BLaER1 (cell line): ENCODE data around the gene PSMF1.

Source experiments
- H3K27ac ChIP-seq: shearing (Covaris generic); formaldehyde crosslinking; 2 replicates; pipeline ENCODE4 v1.8.1; 2022
- H3K27me3 ChIP-seq: shearing (Covaris generic); formaldehyde crosslinking; 2 replicates; pipeline ENCODE4 v1.8.1; 2022
- H3K36me3 ChIP-seq: shearing (Covaris generic); formaldehyde crosslinking; 2 replicates; pipeline ENCODE4 v1.8.1; 2022
- H3K4me1 ChIP-seq: shearing (Covaris generic); formaldehyde crosslinking; 2 replicates; pipeline ENCODE4 v1.8.1; 2022
- H3K4me2 ChIP-seq: shearing (Covaris generic); formaldehyde crosslinking; 2 replicates; pipeline ENCODE4 v1.8.1; 2022
- H3K4me3 ChIP-seq: shearing (Covaris generic); formaldehyde crosslinking; 2 replicates; pipeline ENCODE4 v1.8.1; 2022
- H3K9ac ChIP-seq: shearing (Covaris generic); formaldehyde crosslinking; 2 replicates; pipeline ENCODE4 v1.8.1; 2022
- H3K9me3 ChIP-seq: shearing (Covaris generic); formaldehyde crosslinking; 2 replicates; pipeline ENCODE4 v1.8.1; 2022
- H4K20me1 ChIP-seq: shearing (Covaris generic); formaldehyde crosslinking; 2 replicates; pipeline ENCODE4 v1.8.1; 2022
- Cebpa-rat ChIP-seq: shearing (Covaris generic); IDR thresholded peaks from 2 replicates; pipeline ENCODE4 v1.8.1; 2022

The PSMF1 gene

GRCh38 chr20:1185316-1185741, 66.9 kb downstream of the PSMF1 start:
- Histone ChIP-seq H4K20me1 (peaks cover 24% of the 10 kb centered on the region; the same call in 1 of the 2 replicates), H3K9ac (no peak overlapping the region), H3K27me3 (peaks cover 41% of the 10 kb centered on the region), H3K36me3 (no peaks in the 10 kb centered on the region; the same call in 1 of the 2 replicates), H3K4me1 (no peaks in the 10 kb centered on the region), H3K9me3 (no peaks in the 10 kb centered on the region), H3K27ac (no peak overlapping the region), H3K4me2 (peak overlapping the region; percentile 63), H3K4me3 (peak overlapping the region; percentile 58)
- TF ChIP-seq Cebpa-rat, result no peak

- Histone ChIP-seq H4K20me1 (peaks cover 22% of the 10 kb centered on the region; the same call in 1 of the 2 replicates), H3K4me3 (peak overlapping the region; percentile 58; the same call in 1 of the 2 replicates), H3K27me3 (peaks cover 41% of the 10 kb centered on the region), H3K4me2 (peak overlapping the region; percentile 63), H3K27ac (no peak overlapping the region), H3K4me1 (no peaks in the 10 kb centered on the region), H3K36me3 (no peaks in the 10 kb centered on the region; the same call in 1 of the 2 replicates), H3K9ac (no peak overlapping the region), H3K9me3 (no peaks in the 10 kb centered on the region)
- no peak for TF ChIP-seq Cebpa-rat
Measured at GRCh38 chr20:1185790-1186334, 67.5 kb downstream of the PSMF1 start.

- no peak overlapping the region for H3K4me2 ChIP-seq
- TF ChIP-seq Cebpa-rat, result no peak
- peaks cover 41% of the 10 kb centered on the region for H3K27me3 ChIP-seq
Measured at GRCh38 chr20:1186367-1186991, 68.1 kb downstream of the PSMF1 start.

GRCh38 chr20:1187605-1188171, 69.3 kb downstream of the PSMF1 start:
- no peaks in the 10 kb centered on the region for H3K4me1 ChIP-seq
- no peak overlapping the region for H3K4me3 ChIP-seq
- no peaks in the 10 kb centered on the region for H3K9me3 ChIP-seq
- H3K36me3 ChIP-seq, result no peaks in the 10 kb centered on the region
- no peak overlapping the region for H3K27ac ChIP-seq
- H4K20me1 ChIP-seq, result peaks cover 16% of the 10 kb centered on the region; the same call in 1 of the 2 replicates
- H3K4me2 ChIP-seq, result no peak overlapping the region
- no peak overlapping the region for H3K9ac ChIP-seq
- no peak for TF ChIP-seq Cebpa-rat
- peaks cover 40% of the 10 kb centered on the region for H3K27me3 ChIP-seq

More at GRCh38 chr20:1186367-1186991, 68.1 kb downstream of the PSMF1 start:
- Histone ChIP-seq H3K9ac (no peak overlapping the region), H3K27ac (no peak overlapping the region), H4K20me1 (peaks cover 16% of the 10 kb centered on the region; the same call in 1 of the 2 replicates), H3K4me3 (no peak overlapping the region), H3K4me1 (no peaks in the 10 kb centered on the region), H3K9me3 (no peaks in the 10 kb centered on the region), H3K36me3 (no peaks in the 10 kb centered on the region)

- no peak overlapping the region for H3K4me2 ChIP-seq
- no peaks in the 10 kb centered on the region for H3K4me1 ChIP-seq
- TF ChIP-seq Cebpa-rat, result no peak
- H4K20me1 ChIP-seq, result peaks cover 16% of the 10 kb centered on the region; the same call in 1 of the 2 replicates
- H3K36me3 ChIP-seq, result no peaks in the 10 kb centered on the region
- H3K27me3 ChIP-seq, result peaks cover 33% of the 10 kb centered on the region
- H3K27ac ChIP-seq, result no peak overlapping the region
- no peak overlapping the region for H3K4me3 ChIP-seq
- no peaks in the 10 kb centered on the region for H3K9me3 ChIP-seq
- H3K9ac ChIP-seq, result no peak overlapping the region
Measured at GRCh38 chr20:1188347-1188746, 69.9 kb downstream of the PSMF1 start.

GRCh38 chr20:1189827-1190226, 71.4 kb downstream of the PSMF1 start:
- H3K27me3 ChIP-seq, result peaks cover 18% of the 10 kb centered on the region
- H3K4me1 ChIP-seq, result no peaks in the 10 kb centered on the region
- H3K9ac ChIP-seq, result no peak overlapping the region
- H3K27ac ChIP-seq, result no peak overlapping the region
- H3K4me2 ChIP-seq, result no peak overlapping the region
- TF ChIP-seq Cebpa-rat, result no peak
- no peaks in the 10 kb centered on the region for H3K36me3 ChIP-seq
- H3K4me3 ChIP-seq, result no peak overlapping the region
- peaks cover 1% of the 10 kb centered on the region; the same call in 1 of the 2 replicates for H4K20me1 ChIP-seq
- no peaks in the 10 kb centered on the region for H3K9me3 ChIP-seq

- no peak overlapping the region for H3K4me2 ChIP-seq
- H3K4me1 ChIP-seq, result no peaks in the 10 kb centered on the region
- no peak overlapping the region for H3K4me3 ChIP-seq
- no peak overlapping the region for H3K9ac ChIP-seq
- H3K36me3 ChIP-seq, result no peaks in the 10 kb centered on the region
- no peaks in the 10 kb centered on the region; the same call in 1 of the 2 replicates for H4K20me1 ChIP-seq
- TF ChIP-seq Cebpa-rat, result no peak
- peaks cover 10% of the 10 kb centered on the region for H3K27me3 ChIP-seq
- no peaks in the 10 kb centered on the region for H3K9me3 ChIP-seq
- no peak overlapping the region for H3K27ac ChIP-seq
Measured at GRCh38 chr20:1190847-1191246, 72.4 kb downstream of the PSMF1 start.

- Histone ChIP-seq H3K27ac (no peak overlapping the region), H3K9me3 (no peaks in the 10 kb centered on the region), H3K4me2 (no peak overlapping the region), H3K9ac (no peak overlapping the region), H4K20me1 (no peaks in the 10 kb centered on the region; the same call in 1 of the 2 replicates), H3K4me1 (no peaks in the 10 kb centered on the region), H3K27me3 (peaks cover 5% of the 10 kb centered on the region), H3K36me3 (no peaks in the 10 kb centered on the region), H3K4me3 (no peak overlapping the region)
- no peak for TF ChIP-seq Cebpa-rat
Measured at GRCh38 chr20:1191299-1191698, 72.9 kb downstream of the PSMF1 start.

- Histone ChIP-seq H3K9me3 (no peaks in the 10 kb centered on the region; the same call in 1 of the 2 replicates), H3K27me3 (no peaks in the 10 kb centered on the region), H3K4me1 (no peaks in the 10 kb centered on the region), H3K27ac (no peak overlapping the region), H3K4me3 (no peak overlapping the region), H4K20me1 (no peaks in the 10 kb centered on the region), H3K36me3 (no peaks in the 10 kb centered on the region), H3K9ac (no peak overlapping the region), H3K4me2 (no peak overlapping the region)
- TF ChIP-seq Cebpa-rat, result no peak
Measured at GRCh38 chr20:1195226-1195625, 76.8 kb downstream of the PSMF1 start.

GRCh38 chr20:1196634-1197033, 78.2 kb downstream of the PSMF1 start:
- no peaks in the 10 kb centered on the region for H3K27me3 ChIP-seq
- H3K27ac ChIP-seq, result no peak overlapping the region
- H4K20me1 ChIP-seq, result no peaks in the 10 kb centered on the region
- no peaks in the 10 kb centered on the region for H3K4me1 ChIP-seq
- H3K9me3 ChIP-seq, result no peaks in the 10 kb centered on the region; the same call in 1 of the 2 replicates
- no peak overlapping the region for H3K4me3 ChIP-seq
- no peak overlapping the region for H3K4me2 ChIP-seq
- TF ChIP-seq Cebpa-rat, result no peak
- no peaks in the 10 kb centered on the region for H3K36me3 ChIP-seq
- no peak overlapping the region for H3K9ac ChIP-seq
